SJSA1 (cell line): ENCODE data around the gene BCKDK. TPM values are rescaled to one million over a fixed set of nuclear protein-coding genes. Genes with fewer than 3 reads are reported as not detected.

ENCODE experiments used
- DNase-seq, 2 experiments: peaks; one replicate each; pipeline ENCODE4 v3.0.0-alpha.2; 2015 to 2020; ENCODE audit warnings: low spot score in 2 of 2, low read depth in 1 of 2
- H3K27ac ChIP-seq: fragments of 250-450 bp; sonication (Bioruptor Pico); 2 replicates; pipeline ENCODE4 v1.5.1; 2020; ENCODE audit warnings: mild to moderate bottlenecking, moderate library complexity
- H3K27me3 ChIP-seq: fragments of 250-450 bp; sonication (Bioruptor Pico); replicated peaks from 2 replicates; pipeline ENCODE4 v1.5.1; 2020; ENCODE audit warnings: mild to moderate bottlenecking, moderate library complexity
- H3K36me3 ChIP-seq: fragments of 250-450 bp; sonication (Bioruptor Pico); 2 replicates; pipeline ENCODE4 v1.5.1; 2020; ENCODE audit warnings: mild to moderate bottlenecking
- H3K4me1 ChIP-seq: fragments of 250-450 bp; sonication (Bioruptor Pico); replicated peaks from 2 replicates; pipeline ENCODE4 v1.6.1; 2021; ENCODE audit warnings: mild to moderate bottlenecking
- H3K4me3 ChIP-seq: fragments of 250-450 bp; sonication (Bioruptor Pico); 2 replicates; pipeline ENCODE4 v1.5.1; 2020; ENCODE audit warnings: mild to moderate bottlenecking
- H3K9me3 ChIP-seq: fragments of 250-450 bp; sonication (Bioruptor Pico); replicated peaks from 2 replicates; pipeline ENCODE4 v1.5.1; 2020; ENCODE audit warnings: mild to moderate bottlenecking
- total RNA-seq: library from RNA; depleted of rRNA; stranded (reverse); fragments of >200 nt; shearing (Covaris generic); gene quantifications from 2 replicates; pipeline ENCODE4 v1.2.3, GENCODE V29; 2014

The BCKDK gene
- total RNA-seq, 1 experiment from 2014 or later, result 20.8 TPM

DNA sequence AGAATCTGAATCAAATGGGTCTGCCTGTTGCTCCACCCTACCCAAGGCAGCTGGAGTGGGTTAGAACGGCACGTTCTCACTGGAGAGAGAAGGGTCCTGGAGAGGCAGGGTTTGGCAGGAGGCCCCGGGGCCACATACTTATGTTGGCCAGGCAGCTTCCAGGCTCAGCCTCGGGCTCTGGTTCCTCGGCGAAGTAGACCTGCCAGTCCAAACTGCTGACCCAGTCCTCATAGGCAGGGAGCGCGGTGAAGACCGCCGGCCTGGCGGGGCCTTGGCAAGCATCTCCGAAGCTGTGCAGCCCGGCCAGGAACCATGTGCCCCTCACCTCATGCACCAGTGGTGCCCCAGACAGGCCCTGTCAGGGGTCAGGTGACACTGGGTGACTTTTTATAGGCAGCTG lies 24.2 kb upstream of the BCKDK start:
- Histone ChIP-seq H3K27ac (no peak overlapping the region), H3K9me3 (no peaks in the 10 kb centered on the region), H3K4me1 (no peaks in the 10 kb centered on the region), H3K27me3 (no peaks in the 10 kb centered on the region), H3K36me3 (peaks cover 53% of the 10 kb centered on the region), H3K4me3 (no peak overlapping the region)
- no peak for DNase-seq

DNA sequence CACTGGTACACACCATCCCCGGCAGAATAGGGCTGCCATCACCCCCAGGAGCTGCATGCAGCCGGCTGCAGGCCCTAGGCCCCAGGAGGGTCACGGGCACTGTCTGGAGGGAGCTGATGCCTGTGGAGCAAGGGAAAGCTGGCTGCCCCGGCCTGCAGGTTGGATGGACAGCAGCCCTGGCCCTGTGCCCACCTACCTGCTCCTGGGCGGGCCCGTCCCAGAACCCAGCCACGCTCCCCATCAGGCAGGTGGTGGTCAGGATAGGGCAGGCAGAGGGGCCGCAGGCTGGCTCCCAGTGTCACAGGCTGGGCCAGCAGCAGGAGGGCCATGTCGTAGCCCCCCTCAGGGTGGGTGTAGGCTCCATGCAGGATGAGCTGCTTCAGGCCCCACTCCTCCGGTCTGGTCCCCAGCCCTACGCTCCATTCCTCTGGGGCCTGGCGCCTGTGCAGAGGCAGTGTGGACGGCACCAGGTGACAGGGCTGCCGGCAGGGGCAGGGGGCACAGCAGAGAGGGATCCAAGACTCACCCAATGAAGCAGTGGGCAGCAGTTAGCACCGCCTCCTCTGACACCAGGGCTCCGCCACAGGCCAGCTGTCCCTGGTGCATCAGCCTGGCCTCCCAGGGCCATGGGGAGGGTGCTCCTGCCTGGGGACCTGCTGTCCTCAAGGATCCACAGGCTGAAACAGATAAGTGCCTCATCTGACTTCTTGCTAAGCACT lies 23.4 kb upstream of the BCKDK start:
- Histone ChIP-seq H3K36me3 (peaks cover 48% of the 10 kb centered on the region), H3K4me1 (no peaks in the 10 kb centered on the region), H3K4me3 (no peak overlapping the region), H3K9me3 (no peaks in the 10 kb centered on the region), H3K27me3 (no peaks in the 10 kb centered on the region), H3K27ac (no peak overlapping the region)
- peak in 1 of 2 experiments; percentile 36 for DNase-seq

DNA sequence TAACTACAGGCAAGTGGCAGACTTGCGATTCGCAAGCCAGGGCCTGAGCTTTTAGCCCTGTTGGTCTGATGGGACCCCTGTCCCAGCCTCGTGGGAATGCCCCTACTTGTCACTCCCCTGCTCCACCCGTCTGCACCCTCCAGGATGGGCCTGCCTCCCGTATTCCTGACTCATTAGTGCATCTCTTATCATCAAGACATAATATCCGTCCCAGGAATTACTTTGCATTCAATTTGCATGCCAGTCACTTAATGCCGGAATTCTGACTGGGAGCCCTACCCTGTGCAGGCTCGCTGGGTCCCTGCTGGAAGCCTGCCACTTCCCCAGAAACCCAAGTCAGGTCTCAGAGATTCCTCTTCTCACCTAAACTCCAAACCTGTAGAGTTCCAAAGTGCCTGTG lies 22.8 kb upstream of the BCKDK start:
- DNase-seq, result no peak
- Histone ChIP-seq H3K4me1 (no peaks in the 10 kb centered on the region), H3K27me3 (no peaks in the 10 kb centered on the region), H3K27ac (no peak overlapping the region), H3K9me3 (no peaks in the 10 kb centered on the region), H3K36me3 (peaks cover 44% of the 10 kb centered on the region), H3K4me3 (no peak overlapping the region)

DNA sequence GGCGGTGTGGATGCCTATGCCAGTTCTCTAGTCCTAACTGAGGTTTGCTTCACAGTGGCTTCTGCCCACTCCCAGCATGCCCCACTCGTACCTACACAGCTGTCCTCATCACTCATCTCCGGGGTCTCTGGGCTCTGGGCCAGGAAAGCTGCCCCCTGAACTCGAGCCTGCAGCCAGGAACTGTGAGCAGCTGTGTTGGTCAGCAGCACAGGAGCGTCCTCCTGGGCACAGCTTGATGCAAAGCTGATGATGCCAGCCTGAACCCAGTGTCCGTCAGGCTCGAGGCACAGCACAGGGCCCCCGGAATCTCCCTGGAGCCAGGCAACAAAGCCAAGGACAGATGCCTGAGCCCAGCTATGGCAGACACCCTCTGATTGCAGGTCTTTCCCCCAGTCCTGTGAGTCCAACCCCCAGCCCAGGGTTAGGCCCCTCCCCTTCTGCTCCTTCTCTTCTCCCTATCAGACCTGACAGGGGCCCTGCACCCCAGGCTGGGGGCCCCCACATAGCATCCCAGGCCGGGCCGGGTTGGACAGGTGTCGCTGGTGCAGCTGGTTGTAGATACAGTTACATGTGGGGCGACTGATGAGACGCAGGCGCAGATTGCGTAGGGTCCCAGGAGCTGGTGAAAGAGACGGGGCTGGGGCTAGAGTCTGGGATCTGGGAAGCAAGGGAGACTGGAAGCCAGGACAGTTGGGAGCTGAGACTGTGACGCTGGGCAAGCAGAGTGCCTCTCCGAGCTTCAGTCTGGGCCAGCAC lies 22.1 kb upstream of the BCKDK start:
- Histone ChIP-seq H3K27ac (no peak overlapping the region), H3K9me3 (no peaks in the 10 kb centered on the region), H3K4me3 (no peak overlapping the region), H3K36me3 (peaks cover 44% of the 10 kb centered on the region), H3K4me1 (no peaks in the 10 kb centered on the region), H3K27me3 (no peaks in the 10 kb centered on the region)
- peak in 1 of 2 experiments; percentile 47 for DNase-seq

DNA sequence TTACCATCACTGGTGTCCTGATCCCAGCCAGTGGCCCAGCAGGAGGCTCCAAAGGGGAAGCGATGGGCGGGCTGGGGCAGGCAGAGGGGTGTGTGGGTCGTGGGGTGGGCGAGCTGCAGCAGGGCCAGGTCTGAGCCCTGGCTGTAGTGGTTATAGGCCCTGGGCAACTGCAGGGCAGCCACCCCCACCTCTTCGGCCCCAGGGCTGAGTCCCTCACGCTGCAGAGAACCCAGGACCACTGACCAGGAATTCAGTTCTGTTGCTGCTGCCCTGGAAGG lies 21.6 kb upstream of the BCKDK start:
- no peaks in the 10 kb centered on the region for H3K27me3 ChIP-seq
- H3K4me3 ChIP-seq, result no peak overlapping the region
- no peaks in the 10 kb centered on the region for H3K4me1 ChIP-seq
- no peaks in the 10 kb centered on the region for H3K9me3 ChIP-seq
- DNase-seq, result no peak
- H3K27ac ChIP-seq, result no peak overlapping the region
- H3K36me3 ChIP-seq, result peaks cover 44% of the 10 kb centered on the region

DNA sequence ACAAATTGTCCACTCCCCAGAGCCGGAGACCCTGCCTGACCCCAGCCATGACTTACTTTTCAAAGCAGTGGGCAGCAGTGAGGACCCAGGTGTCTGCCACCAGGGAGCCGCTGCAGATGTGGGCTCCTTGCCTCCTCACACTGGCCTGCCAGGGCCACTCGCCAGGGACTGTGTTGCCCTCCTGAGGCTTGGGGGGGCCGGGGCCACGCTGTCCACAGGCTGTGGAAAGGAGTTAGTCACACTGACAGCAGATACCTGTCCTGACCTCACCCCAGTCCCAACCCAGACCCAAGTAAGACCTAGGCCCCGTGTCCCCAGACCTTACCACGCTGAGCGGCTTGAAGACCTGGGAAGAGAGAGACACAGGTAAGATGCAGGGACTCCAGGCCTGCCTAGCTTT lies 20.7 kb upstream of the BCKDK start:
- H3K9me3 ChIP-seq, result no peaks in the 10 kb centered on the region
- DNase-seq, result no peak
- peaks cover 36% of the 10 kb centered on the region for H3K36me3 ChIP-seq
- H3K4me3 ChIP-seq, result no peak overlapping the region
- H3K4me1 ChIP-seq, result no peaks in the 10 kb centered on the region
- H3K27ac ChIP-seq, result no peak overlapping the region
- H3K27me3 ChIP-seq, result no peaks in the 10 kb centered on the region

DNA sequence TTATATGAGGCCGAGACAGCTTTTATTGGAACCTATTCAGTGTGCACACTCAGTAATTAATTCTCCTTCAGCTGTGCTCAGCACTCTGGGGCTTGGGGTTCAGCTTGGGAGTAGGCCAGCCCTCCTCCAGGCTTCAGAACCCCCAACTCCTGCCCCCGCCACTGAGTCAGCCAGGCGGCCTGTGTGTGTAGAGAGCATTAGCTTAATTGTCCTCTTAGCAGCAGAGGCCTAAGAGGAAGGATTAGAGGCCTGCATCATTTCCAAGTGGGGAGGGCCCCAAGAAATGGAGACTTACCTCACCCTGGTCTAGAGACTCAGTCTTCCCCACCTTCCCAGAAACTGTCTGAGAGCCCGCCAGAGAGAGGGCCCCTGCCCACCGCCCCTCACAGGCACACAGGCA lies 20.2 kb upstream of the BCKDK start:
- no peaks in the 10 kb centered on the region for H3K4me1 ChIP-seq
- H3K27me3 ChIP-seq, result no peaks in the 10 kb centered on the region
- no peak overlapping the region for H3K4me3 ChIP-seq
- H3K9me3 ChIP-seq, result no peaks in the 10 kb centered on the region
- no peak for DNase-seq
- H3K36me3 ChIP-seq, result peaks cover 32% of the 10 kb centered on the region
- no peak overlapping the region for H3K27ac ChIP-seq

DNA sequence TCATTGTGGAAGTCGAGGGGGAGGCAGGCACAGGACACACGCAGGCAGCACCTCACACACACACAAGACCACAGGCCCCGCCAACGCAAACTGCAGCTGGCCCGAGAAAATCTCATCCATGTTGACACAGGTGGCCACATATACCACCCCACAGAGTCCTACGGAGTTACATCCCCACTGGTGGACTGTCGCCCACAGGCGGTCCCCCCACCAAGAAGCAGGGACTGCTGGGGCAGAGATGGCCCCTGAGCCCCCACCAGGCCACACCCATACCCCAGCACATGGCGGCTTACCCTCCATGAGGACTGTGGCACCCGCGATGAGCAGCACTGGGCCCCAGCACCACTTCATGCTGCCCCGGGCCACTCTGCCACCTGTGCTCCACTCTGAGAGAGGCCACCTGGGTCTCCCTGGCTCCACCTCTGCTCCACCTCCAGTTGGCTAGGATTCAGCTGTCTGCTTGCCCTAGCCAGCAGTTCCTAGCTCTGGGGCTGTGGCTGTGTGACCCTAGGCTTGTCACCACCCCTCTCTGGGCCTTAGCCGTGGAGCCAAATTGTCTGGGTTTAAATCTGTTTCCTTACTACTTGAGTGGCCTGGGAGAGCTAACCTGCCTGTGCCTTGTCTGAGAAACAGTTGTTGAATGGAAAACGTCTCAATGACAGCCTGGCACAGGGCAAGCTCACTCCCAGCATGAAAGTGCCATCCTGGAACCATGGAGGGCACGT lies 19.6 kb upstream of the BCKDK start, which contains the start of gene PRSS53:
Gene PRSS53, minus strand, starts transcription at position 485 of the 725 bp plus-strand sequence. Its CDS starts 134 bp downstream, at position 351.
- H3K27me3 ChIP-seq, result no peaks in the 10 kb centered on the region
- peaks cover 4% of the 10 kb centered on the region; the same call in 1 of the 2 replicates for H3K4me1 ChIP-seq
- no peaks in the 10 kb centered on the region for H3K9me3 ChIP-seq
- H3K36me3 ChIP-seq, result peaks cover 32% of the 10 kb centered on the region
- peak in 1 of 2 experiments; percentile 33 for DNase-seq
- no peak within 1 kb of the TSS for H3K27ac ChIP-seq
- H3K4me3 ChIP-seq, result no peak within 1 kb of the TSS

DNA sequence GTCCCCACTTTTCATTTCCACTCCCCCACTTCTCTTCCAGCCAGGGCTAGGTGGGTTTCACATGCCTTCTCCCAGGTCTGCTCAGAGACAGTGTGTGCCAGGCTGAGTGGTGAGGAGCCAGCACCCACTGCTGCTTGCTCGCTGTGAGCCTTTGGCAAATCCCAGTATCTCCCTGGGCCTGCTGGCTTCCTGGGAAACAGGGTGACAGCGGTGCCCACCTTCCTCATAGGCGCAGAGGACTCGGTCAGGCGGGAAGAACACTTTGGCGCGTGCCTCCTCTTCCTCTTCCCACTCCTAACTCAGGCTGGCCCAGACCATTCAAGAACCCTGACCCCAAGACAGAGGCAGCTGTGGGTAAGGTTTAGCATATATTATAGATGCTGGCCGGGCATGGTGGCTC lies 19.0 kb upstream of the BCKDK start:
- no peaks in the 10 kb centered on the region for H3K27me3 ChIP-seq
- peaks cover 4% of the 10 kb centered on the region; the same call in 1 of the 2 replicates for H3K4me1 ChIP-seq
- peak in 1 of 2 experiments; percentile 41 for DNase-seq

DNA sequence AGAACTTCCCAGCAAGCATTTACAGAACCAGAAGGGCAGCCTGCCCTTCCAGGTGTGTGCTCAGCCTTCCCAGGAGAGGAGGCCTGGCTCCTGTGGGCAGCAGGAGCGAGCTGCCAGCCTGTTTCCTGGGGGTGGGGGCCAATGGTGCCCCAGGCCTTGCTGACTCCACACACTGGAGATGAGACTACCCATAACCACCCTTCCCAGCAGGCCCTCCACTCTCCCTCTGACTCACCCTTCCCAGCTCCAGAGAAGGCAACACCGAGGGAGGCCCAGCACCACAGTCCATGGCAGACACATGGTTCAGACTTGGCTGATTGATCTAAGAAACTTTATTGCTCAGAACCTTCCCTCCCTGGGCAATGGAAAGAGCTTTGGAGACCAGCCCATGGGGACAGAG lies 17.6 kb upstream of the BCKDK start:
- Histone ChIP-seq H3K27ac (no peak overlapping the region), H3K4me1 (peaks cover 4% of the 10 kb centered on the region; the same call in 1 of the 2 replicates), H3K4me3 (no peak overlapping the region), H3K27me3 (no peaks in the 10 kb centered on the region), H3K9me3 (no peaks in the 10 kb centered on the region), H3K36me3 (peaks cover 17% of the 10 kb centered on the region)
- peak in 1 of 2 experiments; percentile 48 for DNase-seq

More for the DNA sequence above, 19.0 kb upstream of the BCKDK start:
- Histone ChIP-seq H3K27ac (no peak overlapping the region), H3K36me3 (peaks cover 27% of the 10 kb centered on the region), H3K9me3 (no peaks in the 10 kb centered on the region), H3K4me3 (no peak overlapping the region)

DNA sequence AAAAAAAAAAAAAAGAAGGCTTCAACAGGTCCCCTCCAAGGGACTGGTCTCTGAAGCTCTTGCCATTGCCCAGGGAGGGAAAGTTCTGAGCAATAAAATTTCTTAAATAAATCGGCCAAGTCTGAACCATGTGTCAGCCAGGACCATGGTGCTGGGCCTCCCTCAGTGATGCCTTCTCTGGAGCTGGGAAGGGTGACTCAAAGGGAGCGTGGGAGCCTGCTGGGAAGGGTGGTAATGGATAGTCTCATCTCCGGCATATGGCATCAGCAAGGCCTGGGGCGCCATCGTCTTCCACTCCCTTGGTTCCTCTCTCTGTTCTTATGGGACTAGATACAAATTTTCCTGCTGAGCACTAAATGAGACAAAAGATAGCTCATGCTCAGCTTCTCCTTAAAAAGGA lies 15.9 kb upstream of the BCKDK start:
- H3K9me3 ChIP-seq, result no peaks in the 10 kb centered on the region
- H3K4me1 ChIP-seq, result peaks cover 4% of the 10 kb centered on the region; the same call in 1 of the 2 replicates
- DNase-seq, result no peak
- no peaks in the 10 kb centered on the region for H3K27me3 ChIP-seq
- H3K36me3 ChIP-seq, result peaks cover 17% of the 10 kb centered on the region
- H3K4me3 ChIP-seq, result no peak overlapping the region
- H3K27ac ChIP-seq, result no peak overlapping the region

DNA sequence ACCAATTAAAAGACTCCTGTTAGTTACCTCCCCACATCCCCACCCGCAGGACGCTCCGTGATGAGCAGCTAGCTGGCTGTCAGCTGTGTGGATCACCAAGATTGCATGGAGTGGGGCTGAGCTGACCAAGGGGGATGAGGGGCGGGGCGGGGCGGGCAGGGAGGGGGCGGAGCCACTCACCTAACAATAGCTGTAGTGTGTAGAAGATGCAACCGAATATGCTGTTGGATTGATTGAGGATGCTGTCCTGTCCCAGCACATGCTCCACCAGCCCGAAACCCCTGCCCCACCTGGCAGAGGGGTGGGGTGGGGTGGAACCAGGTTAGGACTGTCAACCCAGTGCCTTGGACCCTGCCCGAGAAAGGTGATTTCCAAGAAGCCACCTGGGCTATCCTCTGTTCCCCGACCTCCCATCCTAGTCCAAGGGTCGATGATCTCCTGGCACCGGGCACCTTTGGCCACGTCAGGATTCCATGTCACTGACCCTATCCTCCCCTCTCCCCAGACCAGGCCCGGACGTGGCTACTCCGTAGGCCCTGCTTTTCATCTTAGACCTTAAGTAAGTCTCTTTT lies 15.0 kb upstream of the BCKDK start:
- Histone ChIP-seq H3K27me3 (no peaks in the 10 kb centered on the region), H3K9me3 (no peaks in the 10 kb centered on the region), H3K4me3 (no peak overlapping the region; the same call in 1 of the 2 replicates), H3K36me3 (peaks cover 17% of the 10 kb centered on the region), H3K4me1 (peaks cover 4% of the 10 kb centered on the region; the same call in 1 of the 2 replicates), H3K27ac (no peak overlapping the region)
- DNase-seq, result peak in 1 of 2 experiments; percentile 49

DNA sequence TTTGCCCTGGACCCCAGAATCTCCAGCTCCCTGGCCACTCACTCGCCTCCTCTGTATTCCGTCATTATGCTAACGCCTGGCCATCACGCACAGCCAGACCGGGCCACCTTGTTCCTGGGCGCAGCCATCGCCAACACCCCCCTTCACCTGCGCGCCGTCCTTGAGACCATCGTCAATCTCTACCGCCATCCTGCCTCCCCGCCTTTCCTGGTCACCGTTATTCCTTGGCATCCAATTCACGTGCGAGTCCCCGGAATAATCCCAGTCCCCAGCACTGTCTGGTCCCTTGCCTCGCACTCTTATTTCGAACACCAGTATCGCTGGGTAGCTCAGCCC lies 14.1 kb upstream of the BCKDK start:
- peak overlapping the region; percentile 65 for H3K4me3 ChIP-seq
- no peak overlapping the region for H3K27ac ChIP-seq
- H3K36me3 ChIP-seq, result peaks cover 16% of the 10 kb centered on the region
- no peaks in the 10 kb centered on the region for H3K9me3 ChIP-seq
- no peaks in the 10 kb centered on the region for H3K27me3 ChIP-seq
- H3K4me1 ChIP-seq, result peaks cover 4% of the 10 kb centered on the region; the same call in 1 of the 2 replicates
- peak in 1 of 2 experiments; percentile 43 for DNase-seq
